Stimulated activated CD8-positive, alpha-beta memory T cell treated with anti-CD3 and anti-CD28 coated beads, Interleukin-12 subunit alpha, Interleukin-12 subunit beta, amount 100 ng/mL, for 24 hours (primary cell): ENCODE data around the gene LRRN4.

ENCODE experiments used
- DNase-seq: peaks from one replicate; pipeline ENCODE4 v3.0.0-alpha.2; 2020; ENCODE audit errors: extremely low read depth

The LRRN4 gene

DNA sequence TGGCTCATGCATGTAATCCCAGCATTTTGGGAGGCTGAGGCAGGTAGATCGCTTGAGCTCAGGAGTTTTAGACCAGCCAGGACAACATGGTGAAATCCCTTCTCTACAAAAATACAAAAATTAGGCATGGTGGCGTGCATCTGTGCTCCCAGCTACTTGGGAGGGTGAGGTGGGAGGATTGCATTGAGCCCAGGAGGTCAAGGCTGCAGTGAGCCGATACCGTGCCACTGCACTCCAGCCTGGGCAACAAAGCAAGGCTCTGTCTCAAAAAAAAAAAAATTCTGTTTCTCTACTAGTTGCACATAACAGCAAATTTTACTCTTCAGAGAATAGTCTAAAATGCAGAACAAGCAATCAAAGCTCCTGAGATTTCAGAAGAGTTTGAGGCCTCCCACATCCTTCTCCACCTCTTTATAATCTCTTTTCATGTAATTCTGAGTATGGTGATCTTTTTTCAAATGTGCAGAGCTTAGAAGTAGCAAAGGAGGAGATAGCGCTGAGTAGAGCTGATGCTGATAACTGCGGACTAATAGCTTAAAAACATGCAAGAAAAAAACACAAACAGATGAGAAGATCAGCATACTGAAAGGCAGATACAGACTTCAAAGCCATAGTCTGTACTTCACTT, 23.3 kb downstream of the LRRN4 start:
- no peak for DNase-seq

DNA sequence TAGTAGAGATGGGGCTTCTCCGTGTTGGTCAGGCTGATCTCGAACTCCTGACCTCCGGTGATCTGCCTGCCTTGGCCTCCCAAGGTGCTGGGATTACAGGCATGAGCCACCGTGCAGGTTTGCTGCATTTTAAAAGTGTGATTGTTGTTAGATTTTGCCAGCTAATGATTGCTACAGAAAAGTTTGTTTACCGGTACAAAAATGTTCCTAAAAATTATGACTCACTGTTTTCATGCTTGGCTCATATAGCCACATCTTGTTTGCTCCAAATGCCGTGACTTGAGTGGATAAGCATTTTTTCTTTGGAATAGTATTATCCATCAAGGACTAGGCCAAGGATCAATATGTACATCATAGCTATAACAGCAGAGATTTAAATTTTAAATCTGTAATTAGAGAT, 24.3 kb downstream of the LRRN4 start:
- DNase-seq = no peak

DNA sequence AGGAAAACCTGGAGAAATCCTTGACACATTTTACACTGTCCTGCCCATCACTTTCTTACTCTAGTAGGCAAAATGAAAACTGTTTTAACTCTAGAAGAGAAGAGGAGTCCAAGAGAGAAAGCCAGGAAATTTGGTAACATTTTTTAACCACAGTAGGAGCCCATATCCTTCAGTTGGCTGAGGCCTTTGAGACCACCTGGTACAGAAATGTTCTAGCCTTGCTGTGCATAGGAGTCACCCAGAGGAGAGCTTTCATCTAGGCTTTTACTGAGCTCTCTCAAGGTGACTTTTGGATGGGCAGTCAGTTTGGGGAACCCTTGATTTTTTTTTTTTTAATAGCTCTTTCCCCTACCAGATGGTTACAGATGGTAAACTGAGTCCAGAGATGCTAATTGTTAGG, 25.0 kb downstream of the LRRN4 start:
- DNase-seq = no peak

DNA sequence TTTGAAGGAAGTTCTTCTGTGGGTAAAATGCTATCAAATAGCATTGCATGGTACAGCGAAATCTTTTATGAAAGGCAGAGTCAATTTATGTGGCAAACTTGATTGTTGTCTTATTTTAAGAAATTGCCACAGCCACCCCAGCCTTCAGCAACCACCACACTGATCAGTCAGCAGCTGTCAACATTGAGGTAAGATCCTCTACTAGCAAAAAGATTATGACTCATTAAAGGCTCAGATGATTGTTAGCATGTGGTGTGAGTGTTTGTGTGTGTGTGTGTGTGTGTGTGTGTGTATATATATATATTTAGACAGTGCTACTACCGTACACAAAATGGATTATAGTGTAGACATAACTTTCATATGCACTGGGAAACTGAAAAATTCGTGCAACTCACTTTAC, 27.8 kb downstream of the LRRN4 start:
- DNase-seq = no peak

DNA sequence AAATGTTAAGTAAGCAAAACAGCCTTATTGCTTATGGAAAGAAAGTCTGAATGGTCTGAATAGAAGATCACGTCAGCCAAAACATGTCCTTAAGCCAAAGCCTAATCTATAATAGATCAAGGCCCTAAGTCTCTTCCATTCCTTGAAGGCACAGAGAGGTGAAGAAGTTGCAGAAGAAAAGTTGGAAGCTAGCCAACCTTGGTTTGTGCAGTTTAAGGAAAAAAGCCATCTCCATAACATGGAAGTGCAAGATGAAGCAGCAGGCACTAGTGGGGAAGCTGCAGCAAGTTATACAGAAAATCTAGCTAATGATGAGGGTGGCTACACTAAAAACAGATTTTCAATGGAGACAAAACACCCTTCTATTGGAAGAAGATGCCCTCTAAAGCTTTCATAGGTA, 29.1 kb downstream of the LRRN4 start:
- no peak for DNase-seq

DNA sequence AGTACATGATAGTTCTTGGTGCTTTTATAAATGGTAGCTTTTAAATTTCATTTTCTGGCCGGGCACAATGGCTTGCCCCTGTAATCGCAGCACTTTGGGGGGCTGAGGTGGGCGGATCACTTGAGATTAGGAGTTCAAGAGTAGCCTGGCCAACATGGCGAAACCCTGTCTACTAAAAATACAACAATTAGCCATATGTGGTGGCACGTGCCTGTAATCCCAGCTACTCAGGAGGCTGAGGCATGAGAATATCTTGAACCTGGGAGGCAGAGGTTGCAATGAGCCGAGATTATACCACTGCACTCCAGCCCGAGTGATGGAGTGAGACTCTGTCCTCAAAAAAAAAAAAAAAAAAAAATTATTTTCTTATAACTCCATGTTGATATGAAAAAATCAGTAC, 36.0 kb downstream of the LRRN4 start:
- DNase-seq = no peak

DNA sequence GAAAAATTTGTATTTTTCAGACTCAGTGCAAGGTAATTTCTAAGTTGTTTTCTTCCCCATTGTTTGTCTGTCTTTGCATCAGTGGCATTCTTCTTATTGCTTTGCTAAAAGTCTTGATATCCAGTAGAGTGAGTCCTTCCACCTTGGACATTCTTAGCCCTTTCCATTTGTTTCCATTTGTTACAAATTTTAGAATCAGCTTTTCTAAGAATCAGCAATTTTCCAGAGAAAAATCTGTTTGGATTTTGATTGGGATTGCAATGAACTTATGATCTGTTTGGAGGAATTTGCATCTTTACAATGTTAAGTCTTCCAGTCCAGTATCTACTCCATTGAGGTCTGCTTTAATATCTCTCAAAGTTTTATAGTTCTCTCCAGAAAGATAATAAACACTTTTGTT, 36.4 kb downstream of the LRRN4 start:
- DNase-seq = no peak

DNA sequence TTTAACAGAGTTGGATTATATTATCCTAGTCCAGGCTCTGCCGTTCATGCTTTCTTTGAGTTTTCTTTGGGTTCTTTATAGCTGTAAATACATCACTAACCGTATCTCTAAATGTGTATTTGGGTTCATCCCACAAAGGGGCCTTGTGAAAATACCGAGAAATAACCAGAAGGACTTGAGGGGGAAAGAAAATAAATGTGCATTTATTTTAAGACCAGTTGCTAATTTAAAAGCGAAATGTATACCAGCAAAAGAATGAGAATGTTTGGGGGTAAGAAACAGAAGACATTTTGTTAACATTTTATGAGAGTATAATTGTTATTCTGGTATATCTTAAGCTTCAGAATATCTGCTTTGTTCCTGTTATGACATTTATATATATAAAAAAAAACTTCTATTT, 38.9 kb downstream of the LRRN4 start:
- DNase-seq = no peak

DNA sequence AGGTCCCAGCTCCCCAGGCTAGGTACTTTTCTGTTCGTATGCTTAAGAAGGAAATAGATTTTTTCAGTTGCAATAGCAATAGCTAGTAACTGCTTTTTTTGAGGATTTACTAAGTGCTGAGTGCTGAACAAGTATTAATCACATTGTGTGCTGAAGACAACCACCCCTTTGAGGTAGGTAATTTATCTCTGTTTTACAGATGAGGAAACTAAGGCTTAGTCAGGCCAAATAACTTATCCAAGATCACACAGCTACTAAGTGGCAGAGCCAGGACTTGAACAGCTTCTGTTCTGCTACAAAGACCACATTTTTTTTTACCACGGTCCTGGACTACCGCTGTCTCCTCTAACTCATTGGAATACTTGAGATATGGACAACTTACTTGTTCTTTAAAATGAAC, 39.8 kb downstream of the LRRN4 start:
- DNase-seq = no peak

DNA sequence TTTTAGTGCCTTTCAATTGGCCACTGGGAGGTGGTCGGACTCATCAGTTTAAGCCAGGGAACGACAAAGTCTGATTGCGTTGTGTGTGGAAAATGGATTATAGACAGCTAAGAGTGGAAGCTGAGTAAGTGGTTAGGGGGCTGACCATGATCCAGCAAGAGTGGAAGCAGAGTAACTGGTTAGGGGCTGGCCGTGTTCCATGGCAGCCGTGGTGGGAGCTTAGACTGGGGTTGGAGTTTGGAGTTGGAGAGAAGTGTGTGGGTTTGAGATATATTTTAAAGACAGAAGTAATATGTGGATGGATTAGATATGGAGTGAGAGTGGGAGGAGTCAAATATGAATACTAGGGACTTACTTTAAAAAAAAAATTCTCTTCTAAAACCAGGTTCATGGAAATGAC, 41.7 kb downstream of the LRRN4 start:
- no peak for DNase-seq

DNA sequence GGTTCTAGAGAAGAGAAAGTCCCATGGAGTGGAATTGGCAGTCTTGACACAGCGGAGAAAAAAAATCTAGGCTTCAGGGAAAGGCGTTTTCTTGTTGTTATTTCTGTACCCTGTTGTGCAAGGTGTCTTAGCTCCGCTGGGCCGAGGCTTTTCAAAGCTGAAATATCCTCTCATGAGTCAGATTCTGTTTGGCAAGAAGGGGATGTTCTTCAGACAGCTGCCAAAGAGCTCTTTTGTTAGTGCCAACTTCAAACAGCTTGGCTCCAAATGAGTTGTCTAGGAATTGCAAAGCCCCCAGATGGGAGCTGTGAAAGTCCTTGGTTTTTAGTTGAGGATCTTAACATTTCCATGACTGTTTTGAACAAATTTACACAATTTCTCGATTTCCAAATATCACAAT, 45.6 kb downstream of the LRRN4 start:
- no peak for DNase-seq

DNA sequence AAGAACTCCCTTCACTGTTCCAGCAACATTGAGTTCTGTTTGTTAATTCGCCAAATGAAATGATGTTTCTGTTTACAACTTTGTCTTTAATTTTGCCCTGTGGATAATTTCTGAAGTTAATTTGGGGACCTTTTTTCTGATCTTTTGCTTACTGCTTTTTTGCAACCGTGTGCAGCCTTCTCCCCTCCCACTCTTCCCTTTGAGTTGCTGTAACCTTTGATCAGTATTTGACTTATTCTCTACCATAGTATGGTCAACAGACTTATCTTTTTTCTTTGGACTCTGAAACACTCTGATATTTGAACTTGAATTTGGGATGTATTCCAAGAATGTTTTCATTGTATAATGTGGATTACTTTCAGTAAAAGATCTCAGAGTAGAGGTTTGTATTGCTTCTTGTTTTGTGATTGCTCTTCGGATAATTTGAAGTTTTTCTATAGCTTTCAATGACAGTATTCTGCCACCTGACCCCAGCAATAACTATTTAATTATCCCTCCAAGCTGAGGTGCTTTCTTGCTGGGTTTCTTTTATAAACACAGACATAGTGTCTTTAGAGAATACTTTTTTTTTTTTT, 46.2 kb downstream of the LRRN4 start:
- DNase-seq = no peak

DNA sequence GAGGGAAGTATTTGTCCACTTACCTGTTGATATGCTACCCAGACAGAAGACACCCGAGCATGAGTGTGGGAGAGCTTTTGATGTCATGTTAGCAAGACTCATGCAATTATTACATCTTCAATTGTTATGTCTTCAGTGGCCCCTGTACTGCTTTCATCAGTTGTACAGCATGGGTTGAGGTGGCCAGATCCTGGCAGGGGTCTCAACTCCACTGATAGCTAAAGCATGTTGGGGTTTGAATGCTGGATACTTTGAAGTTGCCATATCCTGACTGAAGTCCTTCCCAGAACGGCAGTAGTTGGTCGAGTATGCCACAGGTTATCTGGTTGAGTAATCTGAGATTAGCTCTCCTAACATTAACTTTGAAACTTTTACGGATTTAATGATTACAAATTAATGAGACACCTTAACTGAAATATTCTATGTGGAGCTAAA, 46.7 kb downstream of the LRRN4 start:
- DNase-seq = no peak

DNA sequence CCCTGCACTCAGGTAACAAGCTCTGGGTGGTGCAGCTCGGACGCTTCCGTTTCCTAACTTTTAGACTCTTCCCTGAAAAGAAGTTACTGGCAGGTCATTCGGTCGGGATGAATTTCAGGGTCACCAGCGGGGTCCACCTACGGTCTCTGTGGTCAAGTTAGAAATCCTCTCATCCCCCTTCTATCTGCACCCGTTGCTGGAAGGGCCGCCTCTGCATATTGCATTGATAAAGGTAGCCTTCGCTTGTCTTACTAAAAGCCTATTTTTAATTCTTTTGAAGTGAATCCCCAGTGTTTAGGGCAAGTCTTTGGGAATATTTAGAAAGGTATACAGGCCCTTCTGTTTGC, 47.3 kb downstream of the LRRN4 start:
- DNase-seq = no peak

DNA sequence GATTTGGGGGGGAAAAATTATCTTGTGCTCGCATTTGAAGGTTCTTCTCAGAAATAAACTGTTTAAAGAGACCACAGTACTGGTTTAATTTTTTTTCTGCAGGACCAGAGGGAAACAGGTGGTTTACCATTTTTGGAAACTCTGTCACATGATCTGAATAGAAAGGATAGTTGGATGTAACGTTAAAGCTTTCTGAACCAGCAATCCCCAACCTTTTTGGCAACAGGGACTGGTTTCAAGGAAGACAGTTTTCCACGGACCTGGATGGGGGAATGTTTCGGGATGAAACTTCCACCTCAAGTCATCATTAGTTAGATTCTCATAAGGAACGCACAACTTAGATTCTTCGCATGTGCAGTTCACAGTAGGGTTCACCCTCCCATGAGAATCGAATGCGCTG, 53.0 kb downstream of the LRRN4 start:
- DNase-seq = no peak

DNA sequence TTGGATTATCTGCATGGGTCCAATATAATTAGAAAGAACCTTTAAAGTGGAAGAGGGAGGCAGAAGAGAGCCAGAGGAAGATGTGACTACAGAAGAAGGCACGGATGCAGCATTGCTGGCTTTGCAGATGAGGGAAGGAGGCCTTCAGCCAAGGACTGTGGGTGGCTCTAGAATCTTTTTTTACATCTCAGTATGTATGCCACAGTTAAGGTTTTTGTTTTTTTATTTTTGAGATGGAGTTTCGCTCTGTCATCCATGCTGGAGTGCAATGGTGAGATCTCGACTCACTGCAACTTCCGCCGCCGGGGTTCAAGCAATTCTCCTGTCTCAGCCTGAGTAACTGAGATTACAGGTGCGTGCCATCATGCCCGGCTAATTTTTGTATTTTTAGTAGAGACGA, 54.1 kb downstream of the LRRN4 start:
- no peak for DNase-seq

DNA sequence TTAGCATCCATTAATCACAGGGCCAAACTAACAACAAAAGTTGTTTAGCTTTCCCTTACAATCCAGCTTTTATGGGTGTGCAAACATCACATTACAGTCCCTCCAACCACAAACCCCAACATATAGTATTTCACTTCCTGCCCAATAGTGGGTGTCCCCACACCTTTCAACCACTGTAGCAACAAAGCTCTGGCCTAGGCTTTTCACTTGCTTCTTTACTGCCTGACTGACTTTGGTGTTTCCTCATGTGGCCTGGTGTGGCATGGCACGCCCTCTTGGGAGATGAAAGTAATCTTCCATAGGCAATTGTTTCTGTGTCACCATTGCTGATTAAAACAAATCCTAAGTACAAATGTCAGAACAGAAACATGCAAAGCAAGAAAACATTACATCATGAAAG, 57.1 kb downstream of the LRRN4 start:
- no peak for DNase-seq

DNA sequence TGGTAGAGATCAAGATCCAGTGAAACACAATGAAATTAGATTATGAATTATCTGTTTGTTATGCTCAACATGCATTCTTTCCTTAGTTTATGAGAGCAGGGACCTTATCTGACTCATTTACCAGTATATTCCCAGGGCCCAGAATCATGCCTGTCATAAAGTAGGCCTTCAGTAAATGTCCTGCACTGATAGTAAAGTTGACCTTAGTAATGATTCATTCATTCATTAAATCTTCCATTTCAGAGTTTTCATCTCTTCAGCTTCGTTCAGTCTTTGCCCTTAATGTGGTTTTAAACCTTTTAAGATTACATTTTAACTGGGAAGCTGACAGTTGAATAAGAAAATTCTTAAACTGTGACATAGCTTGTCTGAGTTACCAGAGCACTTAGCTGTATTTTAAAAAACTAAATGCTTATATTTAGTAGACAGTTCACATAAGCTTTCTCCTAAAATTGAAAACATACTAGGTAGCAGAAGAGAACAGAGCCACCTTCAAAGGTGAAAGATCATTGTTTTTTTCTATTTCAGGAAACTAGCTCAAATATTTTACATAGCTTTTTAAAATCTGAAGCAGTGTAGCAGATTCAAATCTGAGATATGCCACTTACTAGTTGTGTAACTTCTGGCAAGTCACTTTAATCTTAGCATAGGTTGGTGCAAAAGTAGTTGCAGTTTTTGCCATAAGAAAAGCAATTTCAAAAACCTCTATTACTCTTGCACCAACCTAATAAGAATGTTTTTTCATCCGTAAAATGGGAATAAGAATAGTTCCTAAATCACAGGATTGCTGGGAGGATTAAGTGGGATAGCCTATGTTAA, 62.0 kb downstream of the LRRN4 start:
- no peak for DNase-seq

DNA sequence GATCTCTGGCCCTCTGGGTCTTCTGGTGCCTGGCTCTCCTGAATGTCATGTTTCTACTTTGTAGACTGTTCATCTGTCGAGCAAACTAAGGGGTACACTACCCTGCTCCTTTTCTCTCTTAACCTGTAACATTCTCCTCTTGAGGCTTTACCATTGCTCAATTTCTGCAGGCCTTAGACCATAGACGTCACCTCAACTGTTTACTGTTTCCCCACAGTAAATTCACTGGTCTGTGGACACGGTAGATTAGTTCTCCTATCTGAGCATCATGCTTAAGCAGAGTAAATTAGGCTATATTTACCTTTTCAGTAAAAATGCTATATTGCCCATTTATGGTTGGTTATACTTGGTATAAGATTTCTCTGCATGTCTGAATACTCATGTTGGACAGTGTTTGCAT, 62.9 kb downstream of the LRRN4 start:
- DNase-seq = no peak
